Measurements from ENCODE around the gene TRAF4.
"Not testable (repeated sequence)": the region's sequence is repeated elsewhere in the genome, so short reads cannot be mapped to it uniquely, and the experiment has no call there.

The TRAF4 gene

GRCh38 chr17:28715217-28715616 lies 28.6 kb upstream of the TRAF4 start:
- no peak for DNase-seq (ENCODE audit: low read depth in 2 of 2)

GRCh38 chr17:28716740-28717577 lies 26.9 kb upstream of the TRAF4 start:
- DNase-seq (ENCODE audit: low read depth in 2 of 2), result no peak

GRCh38 chr17:28717578-28718332 lies 26.1 kb upstream of the TRAF4 start, which contains the start of gene RAB34:
Gene RAB34 (minus strand): TSS chr17:28717868. CDS start chr17:28717266, 602 bp downstream.
- no peak for DNase-seq (ENCODE audit: low read depth in 2 of 2)

GRCh38 chr17:28718333-28719020 lies 25.3 kb upstream of the TRAF4 start:
- DNase-seq (ENCODE audit: low read depth in 2 of 2), result no peak

- no peak for DNase-seq (ENCODE audit: low read depth in 2 of 2)
These were observed 24.8 kb upstream of the TRAF4 start for GRCh38 chr17:28719021-28719433.

GRCh38 chr17:28720247-28720996 lies 23.4 kb upstream of the TRAF4 start:
- DNase-seq (ENCODE audit: low read depth in 2 of 2), result peak in 1 of 2 donors; percentile 31

- DNase-seq (ENCODE audit: low read depth in 2 of 2), result not testable (repeated sequence)
These were observed 22.8 kb upstream of the TRAF4 start for GRCh38 chr17:28720997-28721329.

- no peak for DNase-seq (ENCODE audit: low read depth in 2 of 2)
These were observed 21.2 kb upstream of the TRAF4 start for GRCh38 chr17:28722417-28723158.

GRCh38 chr17:28723159-28723835 lies 20.5 kb upstream of the TRAF4 start:
- DNase-seq (ENCODE audit: low read depth in 2 of 2), result no peak

GRCh38 chr17:28723836-28724499 lies 19.8 kb upstream of the TRAF4 start:
- DNase-seq (ENCODE audit: low read depth in 2 of 2), result not testable (repeated sequence)

- DNase-seq (ENCODE audit: low read depth in 2 of 2), result no peak
These were observed 19.2 kb upstream of the TRAF4 start for GRCh38 chr17:28724500-28725165.

GRCh38 chr17:28725166-28725659 lies 18.6 kb upstream of the TRAF4 start:
- DNase-seq (ENCODE audit: low read depth in 2 of 2), result peak in 1 of 2 donors; percentile 19

- DNase-seq (ENCODE audit: low read depth in 2 of 2), result peak in 1 of 2 donors; percentile 50
These were observed 18.1 kb upstream of the TRAF4 start for GRCh38 chr17:28725660-28726225.

GRCh38 chr17:28726226-28726626 lies 17.6 kb upstream of the TRAF4 start, which contains the start of gene TLCD1:
Gene TLCD1 (minus strand): TSS chr17:28726233. CDS start chr17:28726097, 136 bp downstream.
- peak in 1 of 2 donors; percentile 72 for DNase-seq (ENCODE audit: low read depth in 2 of 2)

- DNase-seq (ENCODE audit: low read depth in 2 of 2), result peak; percentile 89 to 90
These were observed 17.0 kb upstream of the TRAF4 start for GRCh38 chr17:28726627-28727491.

GRCh38 chr17:28728364-28729200 lies 15.2 kb upstream of the TRAF4 start, which contains the start of gene NEK8:
Gene NEK8 (plus strand): TSS chr17:28728788. CDS start chr17:28728814, 26 bp downstream.
- peak; percentile 95 to 98 for DNase-seq (ENCODE audit: low read depth in 2 of 2)
